Fibroblast of skin of abdomen (primary cell): ENCODE results near the gene PEX11A.

ENCODE experiments used
- DNase-seq: peaks from one replicate; pipeline ENCODE4 v3.0.0-alpha.2; 2013

Gene PEX11A

DNA sequence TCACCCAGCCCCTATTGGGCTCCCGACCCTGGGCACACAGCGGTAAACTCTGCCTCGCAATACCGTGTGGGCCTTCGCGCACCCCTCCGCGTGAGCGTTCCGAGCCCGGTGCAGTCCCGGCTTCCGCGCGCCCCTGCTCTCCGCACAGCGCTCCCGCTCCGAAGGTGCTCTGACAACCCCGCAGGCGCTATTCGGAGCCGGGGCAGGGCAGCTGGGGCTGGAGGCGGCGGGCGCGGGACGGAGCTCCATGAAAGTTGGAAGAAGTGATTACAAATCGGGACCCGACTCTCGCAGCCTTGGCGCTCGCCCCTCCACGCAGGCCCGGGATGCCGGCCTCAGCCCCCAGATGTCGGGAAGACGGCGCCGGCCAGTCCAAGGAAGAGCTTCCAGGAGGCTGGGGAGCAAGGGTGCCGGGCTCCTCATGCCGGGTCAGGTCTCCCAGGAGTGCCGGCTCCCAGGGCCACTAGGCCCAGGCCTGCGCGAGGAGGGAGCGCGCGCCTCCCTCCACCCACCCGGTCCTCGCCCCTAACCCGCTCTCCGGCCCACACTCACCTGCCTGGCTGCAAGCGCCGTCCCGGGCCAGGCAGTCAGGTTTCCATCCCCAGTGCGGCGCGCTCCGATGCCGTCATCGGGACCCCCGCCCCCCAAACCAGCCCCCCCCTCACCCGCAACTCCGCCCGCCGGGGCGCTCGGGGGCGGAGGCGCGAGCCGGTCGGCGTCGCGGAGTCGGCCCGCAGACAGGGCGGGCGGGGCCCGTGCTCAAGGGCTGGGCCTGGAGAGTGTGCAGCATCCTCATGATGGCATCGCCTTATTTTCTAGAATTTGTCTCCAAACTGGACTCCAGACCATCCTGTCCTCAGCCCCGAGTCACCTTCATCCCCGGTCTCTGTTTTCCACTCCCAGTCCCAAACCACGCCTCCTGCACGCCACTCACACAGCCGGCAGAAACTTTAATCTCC is 35.4 kb downstream of the PEX11A start, which contains the start of gene KIF7:
KIF7 (minus strand) TSS at position 621 of the 959 bp plus-strand sequence. CDS start 2,537 bp downstream, outside the sequence.
- peak; percentile 69 for DNase-seq

DNA sequence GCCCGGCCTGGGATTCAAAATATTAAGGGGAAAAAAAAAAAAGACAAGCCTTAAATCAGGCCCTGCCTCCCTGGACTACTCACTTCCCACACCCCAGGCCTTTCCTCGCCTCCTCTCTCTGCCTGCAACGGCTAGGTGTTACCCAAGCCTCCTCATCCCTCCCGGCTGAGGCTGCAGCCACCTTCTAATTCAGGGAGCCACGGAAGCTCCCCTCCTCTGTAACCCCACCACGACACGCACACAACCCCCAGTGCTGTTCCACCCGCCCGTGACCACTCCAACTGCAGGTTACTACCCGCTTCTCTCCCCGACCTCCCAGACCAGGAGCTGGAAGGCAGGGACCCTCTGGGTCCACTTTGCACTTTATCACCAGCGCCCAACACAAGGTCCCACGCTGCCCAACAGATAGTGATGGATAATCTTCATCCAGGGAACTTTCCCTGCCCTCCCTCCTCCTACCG is 36.2 kb downstream of the PEX11A start:
- DNase-seq, result peak; percentile 14

DNA sequence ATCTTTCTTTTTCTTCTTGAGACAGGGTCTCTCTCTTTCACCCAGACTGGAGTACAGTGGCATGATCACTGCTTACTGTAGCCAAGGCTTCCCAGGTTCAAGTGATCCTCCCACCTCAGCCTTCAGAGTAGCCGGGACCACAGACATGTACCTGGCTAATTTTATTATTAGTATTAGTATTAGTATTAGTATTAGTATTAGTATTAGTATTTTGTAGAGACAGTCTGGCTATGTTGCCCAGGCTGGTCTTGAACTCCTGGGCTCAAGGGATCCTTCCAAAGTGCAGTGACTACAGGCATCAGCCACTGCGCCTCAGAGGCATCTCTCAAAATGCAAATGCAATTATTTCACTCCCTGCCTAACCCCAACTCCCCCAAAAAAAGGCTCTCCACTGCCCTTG is 37.0 kb downstream of the PEX11A start:
- no peak for DNase-seq

DNA sequence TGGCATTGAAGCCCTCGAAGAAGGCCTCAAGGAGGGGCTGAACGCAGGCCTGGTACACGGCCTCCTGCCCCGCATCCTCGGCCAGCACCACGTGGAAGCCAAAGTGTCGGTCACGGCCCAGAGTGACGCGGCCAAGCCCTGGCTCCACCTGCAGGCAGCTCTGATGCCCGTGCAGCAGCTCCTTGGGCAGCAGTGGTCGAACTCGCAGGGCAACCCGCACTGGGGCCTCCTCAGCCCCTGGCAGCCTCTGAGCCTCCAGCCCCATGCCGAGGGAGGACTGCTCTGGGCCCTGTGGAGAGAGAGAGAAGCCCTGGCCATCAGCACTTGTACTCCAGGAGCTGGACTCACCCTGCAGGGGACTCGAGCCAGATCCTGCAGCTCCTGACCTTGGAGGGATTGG is 37.9 kb downstream of the PEX11A start:
- no peak for DNase-seq

DNA sequence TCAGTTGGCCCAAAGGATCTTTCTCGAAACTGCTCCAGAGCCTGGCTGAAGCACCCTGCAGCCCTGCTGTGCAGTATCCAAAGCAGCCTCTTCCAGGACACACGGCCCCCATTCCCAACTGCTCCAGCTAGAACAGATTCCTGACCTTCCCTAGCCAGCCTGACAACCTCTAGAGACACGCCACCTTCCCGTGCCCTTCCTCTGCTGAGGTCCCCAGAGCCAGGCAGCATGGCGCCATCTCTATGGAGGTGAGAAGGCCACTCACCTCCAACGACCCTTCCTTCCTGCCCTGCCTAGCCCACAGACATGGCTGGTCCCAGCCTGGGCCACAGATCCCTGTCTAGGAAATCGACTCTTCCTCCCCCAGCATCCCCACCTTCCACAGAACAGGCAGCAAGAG is 38.4 kb downstream of the PEX11A start:
- no peak for DNase-seq

DNA sequence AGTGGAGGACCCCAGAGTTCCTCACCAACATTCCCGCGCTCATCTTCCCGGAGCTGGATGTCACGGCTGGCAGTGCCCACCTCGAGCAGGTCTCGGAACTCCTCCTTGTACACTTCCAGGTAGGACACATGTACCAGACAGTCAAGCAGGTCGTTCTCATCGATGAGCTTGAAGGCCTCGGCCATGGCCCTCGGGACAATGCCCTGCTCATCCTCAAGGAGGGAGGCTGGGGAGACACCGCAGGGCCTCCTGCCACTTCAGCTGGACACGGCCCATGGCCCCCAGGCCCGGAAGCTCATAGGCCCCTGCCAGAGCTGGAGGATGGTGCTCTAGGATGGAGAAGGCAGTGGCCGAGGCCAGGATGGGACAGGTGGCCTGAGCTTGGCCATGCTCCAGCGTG is 40.8 kb downstream of the PEX11A start:
- no peak for DNase-seq

DNA sequence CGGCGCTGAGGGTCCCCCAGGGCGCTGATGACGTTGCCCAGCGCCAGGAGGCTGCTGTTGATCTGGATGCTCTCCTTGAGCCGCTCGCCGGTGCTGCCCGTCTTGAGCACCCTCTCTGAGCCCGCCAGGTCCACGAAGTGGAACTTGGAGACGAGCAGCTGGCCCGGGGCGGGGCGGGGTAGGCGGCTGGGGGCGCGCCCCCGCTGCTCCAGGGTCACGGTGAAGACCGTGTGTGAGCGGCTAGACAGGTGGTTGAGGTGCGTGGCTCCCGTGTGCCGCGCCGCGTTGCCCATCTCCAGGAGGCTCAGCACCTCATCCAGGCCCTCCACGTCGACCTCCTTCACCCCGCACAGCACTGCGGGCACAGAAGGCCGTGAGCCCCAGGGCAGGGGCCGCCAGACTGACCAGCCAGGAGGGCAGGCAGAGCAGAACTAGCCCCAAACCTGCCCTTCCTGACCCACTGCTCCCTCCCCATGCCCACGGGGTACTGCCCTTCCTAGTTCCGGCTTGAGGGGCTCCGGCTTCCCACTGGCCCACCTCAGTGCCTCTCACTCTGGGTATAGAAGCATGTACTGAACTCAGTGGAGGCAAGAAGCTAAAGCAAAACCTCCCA is 41.4 kb downstream of the PEX11A start:
- no peak for DNase-seq

DNA sequence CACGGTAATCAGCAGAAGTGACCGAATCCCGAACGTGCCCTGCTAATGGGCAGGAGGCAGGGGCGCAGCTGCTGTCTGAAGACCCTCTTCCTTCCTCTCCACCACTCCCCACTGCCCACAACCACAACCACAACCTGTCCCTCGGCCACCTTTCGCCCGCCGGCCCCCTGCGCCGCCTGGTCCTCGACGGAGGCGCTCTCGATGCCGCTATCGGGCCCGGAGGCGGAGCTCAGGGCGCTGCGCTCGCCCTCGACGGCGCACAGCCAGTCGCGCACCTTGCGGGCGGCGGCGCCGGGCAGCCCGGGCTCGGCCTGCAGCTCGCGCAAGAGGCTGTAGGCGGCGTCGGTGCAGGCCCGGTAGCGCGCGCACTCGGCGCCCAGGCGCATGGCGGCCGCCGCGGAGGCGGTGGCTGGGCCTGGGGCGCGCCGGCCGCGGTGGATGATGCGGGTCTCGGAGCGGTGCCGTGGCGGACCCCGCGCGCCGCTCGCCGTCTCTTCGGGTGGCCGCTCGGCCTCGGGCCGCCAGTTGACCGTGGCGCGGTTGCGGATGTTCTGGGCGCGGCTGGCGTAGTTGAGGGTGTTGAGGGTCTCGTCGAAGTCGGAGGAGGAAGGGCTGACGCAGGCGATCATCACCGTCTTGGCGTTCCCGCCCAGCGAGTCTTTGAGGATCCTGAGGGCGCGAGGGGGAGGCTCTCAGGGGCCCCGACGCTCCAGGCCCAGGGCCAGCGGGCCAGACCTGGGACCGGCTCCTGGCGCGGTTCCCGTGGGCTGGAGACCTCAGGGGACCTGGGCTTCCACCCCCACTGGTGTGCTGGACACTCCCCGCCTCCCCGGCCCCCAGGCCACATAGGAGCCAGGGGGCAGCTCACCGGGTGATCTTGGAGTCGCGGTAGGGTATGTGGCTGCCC is 42.2 kb downstream of the PEX11A start:
- no peak for DNase-seq

DNA sequence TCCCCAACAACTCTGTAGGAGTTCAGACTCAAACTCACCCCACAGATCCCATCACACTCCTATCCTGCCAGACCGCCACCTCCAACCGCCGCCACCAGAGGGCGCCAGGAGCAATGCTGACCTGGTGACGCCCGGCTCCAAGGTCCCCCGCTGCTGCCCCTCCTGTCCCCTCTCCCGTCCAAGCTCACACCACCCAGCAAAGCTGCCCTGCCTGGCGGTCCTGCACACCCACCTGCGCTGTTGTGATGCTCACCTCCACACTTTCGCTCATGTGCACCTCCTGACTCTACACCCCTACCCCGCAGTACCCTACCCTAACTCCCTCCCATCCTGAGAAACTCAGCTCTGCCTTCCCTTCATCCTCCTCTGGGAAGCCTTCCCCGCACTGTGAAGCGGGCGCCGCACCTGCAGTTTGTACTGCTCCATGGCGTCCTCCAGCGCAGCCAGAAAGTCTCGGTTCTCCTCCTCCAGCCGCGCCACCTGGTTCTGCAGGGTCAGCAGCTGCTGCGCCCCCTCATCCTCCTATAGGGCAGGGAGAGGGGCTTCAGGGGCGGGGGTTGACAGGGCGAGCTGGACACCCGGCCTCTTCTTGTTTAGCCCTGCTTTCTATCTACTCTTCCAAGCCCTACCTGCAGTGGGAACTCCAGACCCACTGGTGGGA is 43.2 kb downstream of the PEX11A start:
- DNase-seq, result peak; percentile 51

DNA sequence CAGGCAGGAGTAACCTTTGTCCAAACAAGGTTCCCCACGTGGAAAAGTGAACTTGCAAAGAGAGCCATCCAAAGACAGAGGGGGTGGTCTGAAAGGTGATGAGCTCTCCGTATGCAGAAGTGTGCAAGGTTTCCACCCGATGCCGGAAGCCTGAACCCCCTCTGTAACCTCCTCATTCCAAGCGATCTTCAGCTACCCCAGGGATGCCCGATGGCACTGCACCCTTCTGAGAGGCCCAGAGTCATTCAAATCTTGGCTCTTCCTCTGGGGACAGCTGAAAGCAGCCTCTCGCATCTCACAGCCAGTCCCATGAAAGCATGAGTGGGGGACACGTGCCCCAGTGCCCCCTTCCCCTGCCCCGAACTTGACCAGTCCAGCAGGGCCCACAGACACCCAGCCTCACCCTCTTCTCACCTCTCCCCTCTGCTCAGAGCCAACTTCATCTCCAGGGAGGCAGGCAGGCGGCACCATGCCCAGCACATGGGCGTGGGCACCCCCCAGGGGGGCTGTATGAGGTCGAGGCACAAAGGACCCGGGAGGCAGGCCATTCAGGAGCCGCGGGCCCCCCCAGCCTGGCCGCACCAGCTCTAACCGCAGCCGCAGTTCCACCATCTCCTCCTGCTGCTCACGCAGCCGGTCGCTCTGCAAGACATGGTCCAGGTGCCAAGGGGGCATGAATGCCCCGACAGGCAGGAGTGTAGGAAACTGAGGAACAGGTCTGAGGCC is 44.0 kb downstream of the PEX11A start:
- DNase-seq, result no peak

DNA sequence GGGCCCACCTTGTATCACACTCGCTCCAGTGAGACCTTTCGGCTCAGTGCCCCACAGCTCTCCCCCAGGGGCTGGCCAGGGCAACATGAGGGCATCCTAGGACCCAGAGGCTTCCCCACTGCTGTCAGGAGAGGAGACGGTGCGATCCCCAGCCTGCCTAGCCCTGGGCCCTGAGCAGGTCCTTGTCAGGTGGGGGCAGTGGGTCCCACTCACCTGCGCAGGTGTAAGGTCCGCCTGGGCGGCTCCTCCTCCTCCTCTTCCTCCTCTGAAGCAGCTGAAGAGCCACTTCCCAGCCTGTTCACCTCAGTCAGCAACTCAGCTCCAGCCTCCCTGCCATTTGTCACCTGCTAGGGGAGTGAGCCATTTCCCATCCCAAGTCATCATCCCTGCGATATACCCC is 44.9 kb downstream of the PEX11A start:
- DNase-seq, result no peak

DNA sequence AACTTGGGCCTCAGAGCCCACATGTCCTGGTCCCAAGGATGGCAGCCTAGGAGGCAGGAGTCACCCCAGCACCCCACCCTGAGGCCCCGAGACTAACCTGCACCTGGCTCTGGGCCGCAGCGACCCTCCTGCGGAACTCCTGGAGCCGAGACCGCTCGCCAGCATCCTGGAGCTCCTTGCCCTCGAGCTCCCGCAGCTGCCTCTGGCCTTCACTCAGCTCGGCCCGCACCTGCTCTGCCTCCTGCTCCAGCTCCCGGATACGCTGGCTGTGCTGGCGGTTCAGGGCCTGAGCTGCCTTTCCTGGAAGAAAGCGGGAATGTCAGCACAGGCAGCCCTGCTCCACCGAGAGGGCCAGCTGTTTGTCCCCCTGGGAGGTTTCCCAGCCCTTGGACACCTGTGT is 48.4 kb downstream of the PEX11A start:
- DNase-seq, result no peak

DNA sequence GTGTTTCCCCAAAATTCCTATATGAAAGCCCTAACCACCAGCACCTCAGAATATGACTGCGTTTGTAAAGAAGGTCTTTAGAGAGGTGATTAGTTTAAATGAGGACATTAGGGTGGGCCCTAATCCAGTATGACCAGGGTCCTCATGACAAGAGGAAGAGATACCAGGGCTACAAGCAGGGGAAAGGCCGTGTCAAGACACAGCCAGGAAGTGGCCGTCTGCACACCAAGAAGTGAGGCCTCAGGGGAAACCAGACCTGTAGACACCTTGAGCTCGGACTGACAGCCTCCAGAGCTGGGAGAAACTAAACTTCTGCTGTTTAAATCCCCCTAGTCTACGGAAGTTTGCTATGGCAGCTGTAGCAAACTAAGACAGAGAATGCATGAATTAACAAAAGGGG is 49.5 kb downstream of the PEX11A start:
- DNase-seq, result no peak

DNA sequence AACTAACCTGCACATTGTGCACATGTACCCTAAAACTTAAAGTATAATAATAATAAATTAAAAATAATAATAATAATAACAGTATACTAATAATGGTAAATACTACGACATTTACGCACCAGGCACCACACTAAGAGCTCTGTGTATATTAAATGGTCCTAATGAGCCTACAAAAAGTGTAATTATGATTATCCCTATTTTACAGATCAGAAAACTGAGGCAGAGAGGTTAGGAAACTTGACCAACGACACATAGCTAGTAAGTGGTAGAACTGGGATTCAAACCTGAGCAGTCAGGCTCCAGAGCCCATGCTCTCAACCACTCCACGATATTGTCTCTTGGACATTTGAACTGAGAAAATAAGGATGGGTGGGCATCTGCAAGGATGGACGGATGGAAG is 50.3 kb downstream of the PEX11A start:
- DNase-seq, result no peak

DNA sequence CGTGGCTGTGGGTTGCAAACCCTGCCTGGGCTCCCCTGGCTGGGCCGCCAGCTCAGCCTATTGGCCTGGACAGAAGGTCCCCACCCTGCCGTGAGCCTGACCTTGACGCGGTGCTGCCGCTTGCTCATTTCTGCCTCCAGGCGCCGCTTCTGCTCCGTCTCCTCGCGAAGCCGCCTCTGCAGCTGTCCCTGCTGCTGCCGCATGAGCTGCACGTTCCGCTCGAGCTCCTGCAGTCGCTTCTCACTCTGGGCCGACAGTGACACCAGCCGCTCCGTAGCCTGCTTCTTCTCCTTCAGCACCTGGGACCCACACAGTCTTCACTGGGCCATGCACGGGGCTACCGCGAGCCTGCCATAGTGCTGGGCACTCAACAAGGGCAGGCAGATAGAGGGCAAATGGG is 57.0 kb downstream of the PEX11A start:
- DNase-seq, result no peak

DNA sequence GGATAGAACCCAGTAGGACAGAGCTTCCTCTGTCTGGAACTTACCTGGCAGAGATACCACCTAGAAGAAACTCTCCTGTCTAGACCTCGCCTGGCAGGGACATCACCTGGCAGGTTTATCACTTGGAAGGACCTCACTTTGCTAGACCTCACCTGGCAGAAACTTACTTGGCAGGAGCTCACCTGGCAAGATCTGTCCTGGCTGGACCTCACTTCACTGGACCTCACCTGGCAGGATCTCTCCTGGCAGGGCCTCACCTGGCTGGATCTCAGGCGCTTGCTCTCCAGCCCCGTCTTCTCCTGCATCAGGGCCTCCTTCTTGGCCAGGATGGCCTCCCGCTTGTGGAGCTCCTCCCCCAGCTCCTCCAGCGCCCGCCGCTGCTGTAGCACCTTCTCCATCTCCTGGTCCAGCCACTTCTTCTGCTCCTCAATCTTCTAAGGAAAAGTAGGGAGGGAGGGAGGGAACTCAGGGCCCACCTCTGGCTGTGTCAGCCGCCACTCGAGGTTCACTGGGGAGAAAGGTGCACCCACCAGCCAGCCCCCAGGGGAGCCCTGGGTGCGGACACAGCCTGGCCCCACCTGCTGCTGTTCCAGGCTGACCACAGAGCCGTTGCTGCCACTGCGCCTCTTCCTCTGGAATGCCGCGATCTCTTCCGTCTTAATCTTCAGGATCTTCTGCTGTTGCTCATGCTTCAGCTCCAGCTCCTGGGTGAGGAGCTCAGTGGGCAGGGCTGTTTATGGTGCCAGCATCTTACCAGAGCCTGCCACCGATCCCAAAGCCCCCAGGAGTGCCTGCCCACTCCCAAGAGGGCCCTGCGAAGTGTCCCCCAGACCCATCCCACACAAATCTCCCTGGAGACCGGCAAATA is 57.8 kb downstream of the PEX11A start:
- DNase-seq, result no peak

DNA sequence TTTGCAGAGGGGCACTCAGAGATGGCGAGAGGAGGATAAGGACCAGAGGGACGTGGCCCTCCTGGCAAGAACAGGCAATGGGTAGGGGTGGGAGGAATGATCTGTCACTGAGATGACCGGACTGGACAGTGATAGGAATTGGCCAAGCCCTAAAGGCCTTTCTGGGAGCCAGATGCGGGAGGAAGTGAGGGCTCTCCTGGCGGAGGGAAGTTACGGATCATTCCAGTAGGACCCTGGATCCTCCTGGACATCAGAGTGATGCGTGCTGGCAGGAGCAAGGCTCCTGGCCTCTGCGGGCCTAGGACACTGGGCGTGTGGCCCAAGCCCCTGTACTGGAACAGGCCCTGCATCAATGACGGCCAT is 58.7 kb downstream of the PEX11A start:
- DNase-seq, result no peak
